HepG2 (cell line): ENCODE results near the gene FLOT2. TPM values are rescaled to one million over a fixed set of nuclear protein-coding genes. Genes with fewer than 3 reads are reported as not detected.

Experiments
- ETV6 ChIP-seq: sonication (generic); formaldehyde crosslinking; conservative IDR thresholded peaks from 2 replicates; pipeline ENCODE4 v1.4.0; 2020; ENCODE audit warnings: missing genetic modification reagents
- FOXC1 ChIP-seq: sonication (generic); formaldehyde crosslinking; IDR thresholded peaks from 2 replicates; pipeline ENCODE4 v1.8.0; 2022; ENCODE audit warnings: mild to moderate bottlenecking, missing genetic modification reagents, borderline replicate concordance
- HCFC1 ChIP-seq: fragments of 150-350 bp; IDR thresholded peaks from 2 replicates; pipeline ENCODE4 v1.6.1; 2014; ENCODE audit warnings: low read depth, low read length
- HHEX ChIP-seq: IDR thresholded peaks from 2 replicates; pipeline ENCODE4 v1.6.1; 2016; ENCODE audit warnings: control low read depth
- KAT7 ChIP-seq: IDR thresholded peaks from 2 replicates; pipeline ENCODE4 v1.6.1; 2018; ENCODE audit warnings: borderline replicate concordance, missing compliant biosample characterization
- KLF16 ChIP-seq, 2 experiments: sonication (generic) in 1 of 2; formaldehyde crosslinking in 1 of 2; IDR thresholded peaks; 2 replicates each; pipeline versions ENCODE4 v1.6.1 to v1.8.0; 2016 to 2023; ENCODE audit warnings: missing genetic modification reagents in 2 of 2, missing compliant biosample characterization in 1 of 2
- KLF6 ChIP-seq: IDR thresholded peaks from 2 replicates; pipeline ENCODE4 v1.8.0; 2016; ENCODE audit warnings: missing biosample characterization, missing genetic modification reagents
- MIER3 ChIP-seq: IDR thresholded peaks from 2 replicates; pipeline ENCODE4 v1.6.1; 2016; ENCODE audit warnings: missing compliant biosample characterization, borderline replicate concordance
- RFX5 ChIP-seq: IDR thresholded peaks from 2 replicates; pipeline ENCODE4 v1.6.1; 2011; ENCODE audit warnings: low read depth, low read length, improper control_type of control experiment
- ZNF235 ChIP-seq: sonication (generic); formaldehyde crosslinking; IDR thresholded peaks from 2 replicates; pipeline ENCODE4 v1.8.1; 2023; ENCODE audit warnings: mild to moderate bottlenecking, missing genetic modification reagents, borderline replicate concordance
- ZNF441 ChIP-seq: sonication (generic); formaldehyde crosslinking; IDR thresholded peaks from 2 replicates; pipeline ENCODE4 v1.7.0; 2021; ENCODE audit warnings: missing genetic modification reagents, borderline replicate concordance
- ZNF703 ChIP-seq: sonication (generic); formaldehyde crosslinking; IDR thresholded peaks from 2 replicates; pipeline ENCODE4 v1.5.1; 2020; ENCODE audit warnings: missing genetic modification reagents, mild to moderate bottlenecking, moderate library complexity, borderline replicate concordance
- ZNF781 ChIP-seq: sonication (generic); formaldehyde crosslinking; IDR thresholded peaks from 2 replicates; pipeline ENCODE4 v1.5.1; 2020; ENCODE audit warnings: borderline replicate concordance, mild to moderate bottlenecking, missing genetic modification reagents; ENCODE audit errors: not compliant biosample characterization
- polyA plus RNA-seq, 8 experiments: library from polyadenylated mRNA; depleted of rRNA in 3 of 8; stranded (reverse) in 7 of 8; unstranded in 1 of 8; fragments of >200 nt; fragmentation: Illumina TruSeq in 4 of 8; extraction: Trizol in 4 of 8; gene quantifications; 2 replicates each; pipeline versions ENCODE4 v1.2.1 to v1.2.3, GENCODE V29; 2011 to 2016; ENCODE audit warnings: low read depth in 4 of 8, missing spikeins in 1 of 8, mixed read lengths in 1 of 8; ENCODE audit not compliant: insufficient read depth in 1 of 8
- total RNA-seq, 5 experiments: library from RNA; depleted of rRNA; stranded (reverse); fragments of >200 nt; fragmentation: Illumina TruSeq; extraction: Trizol; gene quantifications; 2 replicates each; pipeline ENCODE4 v1.2.3, GENCODE V29; 2016; ENCODE audit warnings: low read depth in 1 of 5
- TF ChIP-seq, protein P1 (sequence below): sonication (generic); formaldehyde crosslinking; conservative IDR thresholded peaks from 2 replicates; pipeline ENCODE4 v1.8.0; 2022; ENCODE audit warnings: mild to moderate bottlenecking, moderate library complexity, missing genetic modification reagents
- TF ChIP-seq, protein P2 (sequence below): sonication (generic); formaldehyde crosslinking; IDR thresholded peaks from 2 replicates; pipeline ENCODE4 v1.5.1; 2020; ENCODE audit warnings: missing genetic modification reagents, mild to moderate bottlenecking, borderline replicate concordance
- TF ChIP-seq, protein P3 (sequence below): sonication (generic); formaldehyde crosslinking; IDR thresholded peaks from 2 replicates; pipeline ENCODE4 v1.4.0; 2020; ENCODE audit warnings: mild to moderate bottlenecking, missing genetic modification reagents
- TF ChIP-seq, protein P4 (sequence below): sonication (generic); formaldehyde crosslinking; IDR thresholded peaks from 2 replicates; pipeline ENCODE4 v1.9.0; 2021; ENCODE audit warnings: missing genetic modification reagents, borderline replicate concordance
- TF ChIP-seq, protein P5 (sequence below): IDR thresholded peaks from 2 replicates; pipeline ENCODE4 v1.6.1; 2016
- TF ChIP-seq, protein P6 (sequence below): sonication (generic); formaldehyde crosslinking; IDR thresholded peaks from 2 replicates; pipeline ENCODE4 v1.8.0; 2022; ENCODE audit warnings: mild to moderate bottlenecking, missing genetic modification reagents, borderline replicate concordance

Gene FLOT2
- total and polyA plus RNA-seq, 2 of the 13 experiments (the other 11 are each of a cell fraction or from before 2014, with no cell fraction given), result 54.3 to 54.5 TPM

DNA sequence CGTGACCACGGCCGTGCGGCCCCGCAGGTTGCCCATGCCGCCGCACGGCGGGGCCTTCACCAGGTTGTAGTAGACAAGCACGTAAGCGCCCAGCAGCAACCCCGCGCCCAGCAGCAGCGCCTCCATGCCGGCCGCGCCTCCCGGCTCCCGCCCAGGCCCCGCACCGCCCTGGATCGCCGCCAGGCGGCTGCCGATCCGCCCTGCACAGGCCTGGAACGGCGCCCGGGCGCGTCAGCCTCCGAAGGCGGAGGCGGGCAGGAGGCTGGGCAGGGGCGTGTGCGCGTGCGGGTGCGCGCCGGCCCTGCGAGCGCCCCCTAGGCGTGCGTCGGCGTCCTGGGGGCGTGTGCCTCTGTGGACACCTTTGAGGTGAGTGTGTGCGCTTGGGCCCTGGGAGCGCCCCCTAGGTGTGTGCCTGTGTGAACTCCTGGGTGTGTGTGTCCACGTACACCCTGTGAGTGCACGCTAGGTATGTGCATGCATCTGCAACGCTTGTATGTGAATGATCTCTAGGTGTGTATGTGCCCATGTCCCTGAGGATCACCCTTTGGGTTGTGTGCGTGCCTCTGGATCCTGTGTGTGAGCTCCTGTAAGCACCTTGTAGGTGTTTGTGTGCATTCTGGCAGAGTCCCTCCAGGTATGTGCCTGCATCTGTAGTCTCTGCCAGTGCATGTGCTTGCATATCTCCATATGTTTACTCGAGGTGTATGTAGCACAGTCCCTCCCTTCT is 5.4 kb upstream of the FLOT2 start, which contains the start of gene DHRS13 (continued):
- TF ChIP-seq RFX5, result 0 out of 2 replicates have a peak, but pooled peaks have one; percentile 26
- TF ChIP-seq KLF16 (CRISPR knock-in tag; IDR thresholded peaks at IDR 0.05), result peak in 1 of 2 experiments; percentile 76; a peak in 2 of 4 replicates
- TF ChIP-seq, protein P1, sequence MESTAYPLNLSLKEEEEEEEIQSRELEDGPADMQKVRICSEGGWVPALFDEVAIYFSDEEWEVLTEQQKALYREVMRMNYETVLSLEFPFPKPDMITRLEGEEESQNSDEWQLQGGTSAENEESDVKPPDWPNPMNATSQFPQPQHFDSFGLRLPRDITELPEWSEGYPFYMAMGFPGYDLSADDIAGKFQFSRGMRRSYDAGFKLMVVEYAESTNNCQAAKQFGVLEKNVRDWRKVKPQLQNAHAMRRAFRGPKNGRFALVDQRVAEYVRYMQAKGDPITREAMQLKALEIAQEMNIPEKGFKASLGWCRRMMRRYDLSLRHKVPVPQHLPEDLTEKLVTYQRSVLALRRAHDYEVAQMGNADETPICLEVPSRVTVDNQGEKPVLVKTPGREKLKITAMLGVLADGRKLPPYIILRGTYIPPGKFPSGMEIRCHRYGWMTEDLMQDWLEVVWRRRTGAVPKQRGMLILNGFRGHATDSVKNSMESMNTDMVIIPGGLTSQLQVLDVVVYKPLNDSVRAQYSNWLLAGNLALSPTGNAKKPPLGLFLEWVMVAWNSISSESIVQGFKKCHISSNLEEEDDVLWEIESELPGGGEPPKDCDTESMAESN, result 0 out of 2 replicates have a peak, but pooled peaks have one; percentile 18
- peak; percentile 90; the same call in 1 of the 2 replicates for TF ChIP-seq MIER3 (CRISPR knock-in tag)
- no peak for TF ChIP-seq ZNF235
- 0 out of 2 replicates have a peak, but pooled peaks have one; percentile 59 for TF ChIP-seq ETV6
- peak; percentile 76; the same call in 1 of the 2 replicates for TF ChIP-seq KLF6
- TF ChIP-seq, protein P2, sequence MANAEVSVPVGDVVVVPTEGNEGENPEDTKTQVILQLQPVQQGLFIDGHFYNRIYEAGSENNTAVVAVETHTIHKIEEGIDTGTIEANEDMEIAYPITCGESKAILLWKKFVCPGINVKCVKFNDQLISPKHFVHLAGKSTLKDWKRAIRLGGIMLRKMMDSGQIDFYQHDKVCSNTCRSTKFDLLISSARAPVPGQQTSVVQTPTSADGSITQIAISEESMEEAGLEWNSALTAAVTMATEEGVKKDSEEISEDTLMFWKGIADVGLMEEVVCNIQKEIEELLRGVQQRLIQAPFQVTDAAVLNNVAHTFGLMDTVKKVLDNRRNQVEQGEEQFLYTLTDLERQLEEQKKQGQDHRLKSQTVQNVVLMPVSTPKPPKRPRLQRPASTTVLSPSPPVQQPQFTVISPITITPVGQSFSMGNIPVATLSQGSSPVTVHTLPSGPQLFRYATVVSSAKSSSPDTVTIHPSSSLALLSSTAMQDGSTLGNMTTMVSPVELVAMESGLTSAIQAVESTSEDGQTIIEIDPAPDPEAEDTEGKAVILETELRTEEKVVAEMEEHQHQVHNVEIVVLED (CRISPR knock-in tag), result peak; percentile 89
- TF ChIP-seq, protein P3, sequence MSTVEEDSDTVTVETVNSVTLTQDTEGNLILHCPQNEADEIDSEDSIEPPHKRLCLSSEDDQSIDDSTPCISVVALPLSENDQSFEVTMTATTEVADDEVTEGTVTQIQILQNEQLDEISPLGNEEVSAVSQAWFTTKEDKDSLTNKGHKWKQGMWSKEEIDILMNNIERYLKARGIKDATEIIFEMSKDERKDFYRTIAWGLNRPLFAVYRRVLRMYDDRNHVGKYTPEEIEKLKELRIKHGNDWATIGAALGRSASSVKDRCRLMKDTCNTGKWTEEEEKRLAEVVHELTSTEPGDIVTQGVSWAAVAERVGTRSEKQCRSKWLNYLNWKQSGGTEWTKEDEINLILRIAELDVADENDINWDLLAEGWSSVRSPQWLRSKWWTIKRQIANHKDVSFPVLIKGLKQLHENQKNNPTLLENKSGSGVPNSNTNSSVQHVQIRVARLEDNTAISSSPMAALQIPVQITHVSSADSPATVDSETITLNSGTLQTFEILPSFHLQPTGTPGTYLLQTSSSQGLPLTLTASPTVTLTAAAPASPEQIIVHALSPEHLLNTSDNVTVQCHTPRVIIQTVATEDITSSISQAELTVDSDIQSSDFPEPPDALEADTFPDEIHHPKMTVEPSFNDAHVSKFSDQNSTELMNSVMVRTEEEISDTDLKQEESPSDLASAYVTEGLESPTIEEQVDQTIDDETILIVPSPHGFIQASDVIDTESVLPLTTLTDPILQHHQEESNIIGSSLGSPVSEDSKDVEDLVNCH, result peak; percentile 90; the same call in 1 of the 2 replicates
- TF ChIP-seq, protein P4, sequence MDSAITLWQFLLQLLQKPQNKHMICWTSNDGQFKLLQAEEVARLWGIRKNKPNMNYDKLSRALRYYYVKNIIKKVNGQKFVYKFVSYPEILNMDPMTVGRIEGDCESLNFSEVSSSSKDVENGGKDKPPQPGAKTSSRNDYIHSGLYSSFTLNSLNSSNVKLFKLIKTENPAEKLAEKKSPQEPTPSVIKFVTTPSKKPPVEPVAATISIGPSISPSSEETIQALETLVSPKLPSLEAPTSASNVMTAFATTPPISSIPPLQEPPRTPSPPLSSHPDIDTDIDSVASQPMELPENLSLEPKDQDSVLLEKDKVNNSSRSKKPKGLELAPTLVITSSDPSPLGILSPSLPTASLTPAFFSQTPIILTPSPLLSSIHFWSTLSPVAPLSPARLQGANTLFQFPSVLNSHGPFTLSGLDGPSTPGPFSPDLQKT, result no peak
- peak; percentile 48 for TF ChIP-seq HCFC1
- no peak for TF ChIP-seq HHEX (CRISPR knock-in tag)
- TF ChIP-seq ZNF441, result peak; percentile 33; the same call in 1 of the 2 replicates
- TF ChIP-seq, protein P5, sequence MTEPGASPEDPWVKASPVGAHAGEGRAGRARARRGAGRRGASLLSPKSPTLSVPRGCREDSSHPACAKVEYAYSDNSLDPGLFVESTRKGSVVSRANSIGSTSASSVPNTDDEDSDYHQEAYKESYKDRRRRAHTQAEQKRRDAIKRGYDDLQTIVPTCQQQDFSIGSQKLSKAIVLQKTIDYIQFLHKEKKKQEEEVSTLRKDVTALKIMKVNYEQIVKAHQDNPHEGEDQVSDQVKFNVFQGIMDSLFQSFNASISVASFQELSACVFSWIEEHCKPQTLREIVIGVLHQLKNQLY (CRISPR knock-in tag), result no peak; the same call in 1 of the 2 replicates
- no peak for TF ChIP-seq ZNF781 (CRISPR knock-in tag)
- TF ChIP-seq, protein P6, sequence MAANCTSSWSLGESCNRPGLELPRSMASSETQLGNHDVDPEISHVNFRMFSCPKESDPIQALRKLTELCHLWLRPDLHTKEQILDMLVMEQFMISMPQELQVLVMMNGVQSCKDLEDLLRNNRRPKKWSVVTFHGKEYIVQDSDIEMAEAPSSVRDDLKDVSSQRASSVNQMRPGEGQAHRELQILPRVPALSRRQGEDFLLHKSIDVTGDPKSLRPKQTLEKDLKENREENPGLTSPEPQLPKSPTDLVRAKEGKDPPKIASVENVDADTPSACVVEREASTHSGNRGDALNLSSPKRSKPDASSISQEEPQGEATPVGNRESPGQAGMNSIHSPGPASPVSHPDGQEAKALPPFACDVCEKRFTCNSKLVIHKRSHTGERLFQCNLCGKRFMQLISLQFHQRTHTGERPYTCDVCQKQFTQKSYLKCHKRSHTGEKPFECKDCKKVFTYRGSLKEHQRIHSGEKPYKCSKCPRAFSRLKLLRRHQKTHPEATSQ (CRISPR knock-in tag), result 0 out of 2 replicates have a peak, but pooled peaks have one; percentile 39
- TF ChIP-seq ZNF703, result no peak
- TF ChIP-seq KAT7, result peak; percentile 45
- peak; percentile 59 for TF ChIP-seq FOXC1 (CRISPR knock-in tag)
